ENCODE results near the gene SLC5A7.

GRCh38 chr2:108061439-108062042 lies 75.2 kb downstream of the SLC5A7 start:
- TF ChIP-seq, protein P1, sequence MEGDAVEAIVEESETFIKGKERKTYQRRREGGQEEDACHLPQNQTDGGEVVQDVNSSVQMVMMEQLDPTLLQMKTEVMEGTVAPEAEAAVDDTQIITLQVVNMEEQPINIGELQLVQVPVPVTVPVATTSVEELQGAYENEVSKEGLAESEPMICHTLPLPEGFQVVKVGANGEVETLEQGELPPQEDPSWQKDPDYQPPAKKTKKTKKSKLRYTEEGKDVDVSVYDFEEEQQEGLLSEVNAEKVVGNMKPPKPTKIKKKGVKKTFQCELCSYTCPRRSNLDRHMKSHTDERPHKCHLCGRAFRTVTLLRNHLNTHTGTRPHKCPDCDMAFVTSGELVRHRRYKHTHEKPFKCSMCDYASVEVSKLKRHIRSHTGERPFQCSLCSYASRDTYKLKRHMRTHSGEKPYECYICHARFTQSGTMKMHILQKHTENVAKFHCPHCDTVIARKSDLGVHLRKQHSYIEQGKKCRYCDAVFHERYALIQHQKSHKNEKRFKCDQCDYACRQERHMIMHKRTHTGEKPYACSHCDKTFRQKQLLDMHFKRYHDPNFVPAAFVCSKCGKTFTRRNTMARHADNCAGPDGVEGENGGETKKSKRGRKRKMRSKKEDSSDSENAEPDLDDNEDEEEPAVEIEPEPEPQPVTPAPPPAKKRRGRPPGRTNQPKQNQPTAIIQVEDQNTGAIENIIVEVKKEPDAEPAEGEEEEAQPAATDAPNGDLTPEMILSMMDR (IDR thresholded peaks at IDR 0.05) = no peak
- no peak for TF ChIP-seq POLR2A (IDR thresholded peaks at IDR 0.05)

Measured in suprapubic skin (tissue), 3 donors.